GM12864 (cell line): ENCODE data around the gene MYO16.

Experiments
- DNase-seq: peaks from one replicate; pipeline ENCODE4 v3.0.0-alpha.2; 2011; ENCODE audit warnings: low read depth
- H3K4me3 ChIP-seq: 2 replicates; pipeline ENCODE4 v1.5.1; 2011; ENCODE audit warnings: mild to moderate bottlenecking, low read depth, low read length, control low read depth
- CTCF ChIP-seq: IDR thresholded peaks from 2 replicates; pipeline ENCODE4 v1.5.1; 2011; ENCODE audit warnings: low read depth, mild to moderate bottlenecking, moderate library complexity, low read length, control low read depth, inconsistent platforms; ENCODE audit errors: missing control alignments

Gene MYO16

DNA sequence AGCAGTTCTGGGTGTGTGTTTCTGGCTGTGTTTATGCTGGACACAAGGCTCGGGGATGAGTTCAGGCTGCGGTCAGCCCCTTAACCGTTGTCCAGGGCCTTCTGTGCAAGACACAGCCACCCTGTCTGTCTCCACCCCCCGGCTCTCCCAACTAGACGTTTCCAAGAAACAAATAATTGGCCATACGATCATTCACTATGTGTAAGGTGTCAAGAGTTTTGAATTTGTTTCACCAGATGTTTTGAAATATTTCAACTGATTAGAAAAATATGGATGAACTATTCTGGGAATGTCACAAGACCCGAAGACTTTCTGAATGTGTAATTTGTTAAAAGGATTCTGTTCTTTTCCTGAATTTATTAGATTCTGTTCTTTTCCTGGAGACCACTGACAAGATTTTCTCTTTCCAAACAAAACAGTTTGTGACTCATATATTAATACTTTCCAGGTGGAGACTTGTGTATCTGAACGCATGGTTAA lies 318.2 kb downstream of the MYO16 start:
- TF ChIP-seq CTCF, result no peak
- DNase-seq, result no peak
- no peak overlapping the region for H3K4me3 ChIP-seq

DNA sequence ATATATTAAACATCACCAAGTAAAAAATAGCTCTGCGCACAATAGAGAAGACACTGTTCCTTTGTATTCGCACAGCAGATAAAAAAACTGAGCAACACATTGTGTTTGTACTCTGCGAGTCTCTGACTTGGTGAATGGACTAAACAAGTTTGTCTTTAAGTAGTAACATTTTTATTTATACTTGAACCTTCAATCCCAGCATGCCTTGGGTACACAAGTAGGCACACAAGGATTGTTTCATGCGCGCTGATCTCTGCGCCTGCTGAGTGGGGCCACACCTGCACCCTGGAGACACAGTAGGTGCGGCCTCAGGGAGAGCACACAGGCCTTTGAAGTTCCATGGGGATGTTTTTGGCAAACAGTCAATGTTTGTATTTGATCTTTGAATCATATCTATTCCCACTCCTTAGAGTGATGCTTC lies 318.9 kb downstream of the MYO16 start:
- H3K4me3 ChIP-seq, result no peak overlapping the region
- no peak for TF ChIP-seq CTCF
- DNase-seq, result no peak

- no peak for TF ChIP-seq CTCF
- no peak for DNase-seq
- H3K4me3 ChIP-seq, result no peak overlapping the region
Measured at GRCh38 chr13:108950333-108951010, 321.1 kb downstream of the MYO16 start.

DNA sequence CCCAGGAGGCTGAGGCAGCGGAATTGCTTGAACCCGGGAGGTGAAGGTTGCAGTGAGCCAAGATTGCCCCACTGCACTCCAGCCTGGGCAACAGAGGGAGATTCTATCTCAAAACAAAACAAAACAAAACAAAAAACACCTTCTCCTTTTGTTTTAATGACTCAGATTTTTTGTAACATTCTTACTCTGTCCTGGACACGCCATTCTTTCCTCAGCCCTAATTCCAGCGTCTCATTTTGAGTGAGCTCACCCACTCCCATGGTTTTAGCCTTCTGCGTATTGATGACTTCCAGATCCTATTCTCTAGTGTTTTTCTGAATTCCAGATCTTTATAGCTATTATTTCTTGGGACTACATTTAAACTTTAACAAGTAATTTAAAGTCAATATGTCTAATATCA lies 326.3 kb downstream of the MYO16 start:
- no peak for TF ChIP-seq CTCF
- DNase-seq, result no peak
- no peak overlapping the region for H3K4me3 ChIP-seq

GRCh38 chr13:108957369-108958012 lies 328.1 kb downstream of the MYO16 start:
- no peak for DNase-seq
- H3K4me3 ChIP-seq, result no peak overlapping the region
- no peak for TF ChIP-seq CTCF

DNA sequence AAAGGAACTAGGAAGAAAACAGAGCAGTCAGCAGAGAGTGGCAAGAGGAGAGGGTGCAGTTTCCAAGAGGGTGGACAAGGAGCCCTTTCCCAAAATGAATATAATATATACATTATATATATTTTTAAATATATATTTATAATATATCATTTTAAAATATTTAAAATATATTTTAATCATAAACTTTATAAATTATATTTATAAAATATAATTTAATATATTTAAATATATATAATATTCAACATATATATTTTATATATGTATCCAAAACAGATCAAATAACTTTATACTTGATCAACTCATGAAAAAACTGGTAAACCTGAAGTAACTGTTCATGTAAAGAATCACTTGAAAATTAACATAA lies 328.6 kb downstream of the MYO16 start:
- H3K4me3 ChIP-seq, result no peak overlapping the region
- TF ChIP-seq CTCF, result no peak

GRCh38 chr13:108959234-108959633 lies 329.8 kb downstream of the MYO16 start:
- H3K4me3 ChIP-seq, result no peak overlapping the region
- DNase-seq, result no peak
- no peak for TF ChIP-seq CTCF

More for the DNA sequence above, 328.6 kb downstream of the MYO16 start:
- DNase-seq, result no peak
